22Rv1 (cell line): ENCODE data around the gene ABHD10.

Experiments used
- H3K27ac ChIP-seq: fragments of 450-650 bp; 2 replicates; pipeline ENCODE4 v1.5.1; 2017
- ZFX ChIP-seq: fragments of 450-650 bp; IDR thresholded peaks from 2 replicates; pipeline ENCODE4 v1.6.1; 2017; ENCODE audit warnings: antibody characterized with exemption, borderline replicate concordance
- TF ChIP-seq, protein P1 (sequence below): fragments of 450-650 bp; IDR thresholded peaks from 2 replicates; pipeline ENCODE4 v1.5.1; 2017; ENCODE audit warnings: mild to moderate bottlenecking

Gene ABHD10

DNA sequence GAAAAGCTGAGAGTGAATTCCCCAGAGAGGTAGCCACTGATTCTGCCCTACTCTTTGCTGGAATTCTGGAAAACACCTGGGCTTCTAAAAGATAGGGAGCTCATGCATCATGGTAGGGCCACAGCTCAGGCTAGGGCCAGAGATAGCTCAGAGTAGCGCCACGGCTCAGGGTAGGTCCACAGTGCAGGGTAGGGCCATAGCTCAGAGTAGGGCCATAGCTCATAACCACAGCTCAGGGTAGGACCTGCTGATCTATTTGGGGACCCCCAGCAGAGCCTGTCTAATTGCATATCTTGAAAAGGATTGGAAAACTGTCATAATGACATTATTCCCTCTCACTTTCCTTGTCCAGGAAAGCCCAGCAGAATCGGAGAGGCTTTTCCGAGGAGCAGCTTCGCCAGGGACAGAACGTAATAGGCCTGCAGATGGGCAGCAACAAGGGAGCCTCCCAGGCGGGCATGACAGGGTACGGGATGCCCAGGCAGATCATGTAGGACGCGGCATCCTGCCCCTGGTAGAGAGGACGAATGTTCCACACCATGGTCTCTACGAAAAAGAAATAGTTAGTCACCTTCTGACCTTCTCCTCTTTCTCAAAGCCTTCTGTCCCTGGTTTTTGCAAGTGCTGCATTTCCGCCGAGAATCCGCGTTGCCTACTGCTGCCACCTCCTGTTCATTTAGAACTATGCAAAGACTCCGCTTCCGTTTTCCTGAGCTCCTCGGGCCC, 34.4 kb downstream of the ABHD10 start:
- no peak overlapping the region for H3K27ac ChIP-seq
- no peak for TF ChIP-seq ZFX
- TF ChIP-seq, protein P1, sequence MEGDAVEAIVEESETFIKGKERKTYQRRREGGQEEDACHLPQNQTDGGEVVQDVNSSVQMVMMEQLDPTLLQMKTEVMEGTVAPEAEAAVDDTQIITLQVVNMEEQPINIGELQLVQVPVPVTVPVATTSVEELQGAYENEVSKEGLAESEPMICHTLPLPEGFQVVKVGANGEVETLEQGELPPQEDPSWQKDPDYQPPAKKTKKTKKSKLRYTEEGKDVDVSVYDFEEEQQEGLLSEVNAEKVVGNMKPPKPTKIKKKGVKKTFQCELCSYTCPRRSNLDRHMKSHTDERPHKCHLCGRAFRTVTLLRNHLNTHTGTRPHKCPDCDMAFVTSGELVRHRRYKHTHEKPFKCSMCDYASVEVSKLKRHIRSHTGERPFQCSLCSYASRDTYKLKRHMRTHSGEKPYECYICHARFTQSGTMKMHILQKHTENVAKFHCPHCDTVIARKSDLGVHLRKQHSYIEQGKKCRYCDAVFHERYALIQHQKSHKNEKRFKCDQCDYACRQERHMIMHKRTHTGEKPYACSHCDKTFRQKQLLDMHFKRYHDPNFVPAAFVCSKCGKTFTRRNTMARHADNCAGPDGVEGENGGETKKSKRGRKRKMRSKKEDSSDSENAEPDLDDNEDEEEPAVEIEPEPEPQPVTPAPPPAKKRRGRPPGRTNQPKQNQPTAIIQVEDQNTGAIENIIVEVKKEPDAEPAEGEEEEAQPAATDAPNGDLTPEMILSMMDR, result peak; percentile 77

DNA sequence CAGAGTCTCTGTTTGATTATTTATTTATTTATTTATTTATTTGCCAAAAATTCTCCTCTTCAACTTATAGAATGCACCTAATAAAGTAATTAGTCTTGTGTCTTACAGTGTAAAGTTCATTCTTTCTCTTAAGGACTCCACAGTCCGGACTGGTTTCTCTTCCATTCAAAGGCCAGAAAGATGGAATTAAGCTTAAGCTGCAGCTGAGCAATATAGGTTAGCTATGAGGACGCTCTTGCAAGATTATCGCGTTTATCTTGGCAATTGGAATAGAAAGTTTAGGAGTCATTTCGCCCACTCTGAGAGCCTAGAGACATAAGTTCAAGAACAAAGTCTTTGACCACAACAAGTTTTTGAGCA, 34.9 kb downstream of the ABHD10 start:
- TF ChIP-seq, protein P1, result peak; percentile 43
- TF ChIP-seq ZFX, result no peak
- H3K27ac ChIP-seq, result no peak overlapping the region

DNA sequence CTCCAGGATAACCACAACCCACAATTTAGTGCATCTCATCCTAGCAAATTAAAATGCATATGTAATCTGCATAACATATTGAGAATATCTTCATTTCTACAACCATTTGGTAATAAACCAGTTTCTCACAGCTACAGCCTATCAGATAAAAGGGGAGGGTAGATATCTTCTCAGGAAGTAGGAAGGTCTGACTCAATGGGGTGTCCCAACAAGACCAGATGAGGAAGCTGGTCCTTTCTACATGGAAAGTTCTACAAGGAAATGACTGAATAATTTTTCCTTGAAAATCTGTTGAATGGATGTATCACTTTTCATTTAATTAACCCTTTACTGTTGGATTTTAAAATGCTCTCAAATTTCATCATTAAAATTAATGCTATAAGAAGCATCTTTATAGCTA, 38.3 kb downstream of the ABHD10 start:
- TF ChIP-seq, protein P1, result no peak
- H3K27ac ChIP-seq, result no peak overlapping the region

DNA sequence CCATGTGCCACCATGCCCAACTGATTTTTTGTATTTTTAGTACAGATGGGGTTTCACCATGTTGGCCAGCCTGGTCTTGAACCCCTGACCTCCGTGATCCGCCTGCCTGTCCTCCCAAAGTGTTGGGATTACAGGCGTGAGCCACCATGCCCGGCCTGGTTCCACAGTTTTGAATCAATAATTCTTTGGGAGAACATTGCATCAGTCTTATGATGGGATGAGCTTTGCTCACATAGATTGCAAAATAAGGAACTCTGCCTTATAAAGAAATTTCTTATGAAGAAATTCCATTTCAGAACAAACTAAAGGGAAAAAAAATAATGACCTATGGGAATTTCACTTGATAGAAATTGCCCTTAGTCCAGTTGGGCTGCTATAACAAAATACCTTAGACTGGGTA, 39.9 kb downstream of the ABHD10 start:
- no peak for TF ChIP-seq ZFX
- TF ChIP-seq, protein P1, result no peak
- no peak overlapping the region for H3K27ac ChIP-seq

DNA sequence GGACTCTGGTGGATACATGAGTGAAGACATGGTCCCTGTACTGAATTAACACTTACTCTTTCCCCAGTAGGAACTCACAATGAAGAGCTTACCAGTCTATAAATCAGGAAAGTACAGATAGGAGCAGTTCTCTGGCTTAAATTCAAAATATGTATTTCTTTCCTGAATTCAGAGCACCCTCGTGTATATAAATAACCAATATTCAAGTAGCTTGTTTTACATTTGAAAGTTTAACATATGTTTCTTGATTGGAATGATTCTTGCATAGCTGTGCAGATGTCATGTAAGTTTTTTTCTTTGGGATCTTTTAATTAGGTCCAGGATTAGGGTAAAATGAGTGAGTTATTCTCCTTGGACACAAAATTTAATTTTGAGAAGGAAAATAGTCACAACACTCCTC, 40.9 kb downstream of the ABHD10 start:
- TF ChIP-seq, protein P1, result no peak
- no peak for TF ChIP-seq ZFX
- H3K27ac ChIP-seq, result no peak overlapping the region

DNA sequence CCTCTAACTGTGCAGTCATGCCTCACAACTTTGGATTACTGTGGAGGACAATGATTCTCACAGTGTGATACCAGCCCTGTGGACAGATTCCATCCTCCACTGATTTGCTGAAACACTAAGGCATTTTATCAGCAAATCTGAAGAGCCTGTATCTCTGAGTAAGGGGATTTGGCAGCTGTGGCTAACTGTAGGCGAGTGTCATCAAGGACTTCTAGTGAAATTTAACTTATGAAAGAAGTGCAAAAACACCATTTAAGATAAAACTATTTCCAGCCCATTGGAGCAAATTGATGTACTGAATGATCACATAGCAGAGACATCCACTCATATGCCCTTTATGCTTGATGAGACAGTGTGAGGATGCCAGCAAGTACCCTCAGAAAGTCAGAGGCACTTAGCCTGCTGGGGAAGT, 41.9 kb downstream of the ABHD10 start:
- no peak overlapping the region for H3K27ac ChIP-seq
- TF ChIP-seq, protein P1, result no peak
- no peak for TF ChIP-seq ZFX

DNA sequence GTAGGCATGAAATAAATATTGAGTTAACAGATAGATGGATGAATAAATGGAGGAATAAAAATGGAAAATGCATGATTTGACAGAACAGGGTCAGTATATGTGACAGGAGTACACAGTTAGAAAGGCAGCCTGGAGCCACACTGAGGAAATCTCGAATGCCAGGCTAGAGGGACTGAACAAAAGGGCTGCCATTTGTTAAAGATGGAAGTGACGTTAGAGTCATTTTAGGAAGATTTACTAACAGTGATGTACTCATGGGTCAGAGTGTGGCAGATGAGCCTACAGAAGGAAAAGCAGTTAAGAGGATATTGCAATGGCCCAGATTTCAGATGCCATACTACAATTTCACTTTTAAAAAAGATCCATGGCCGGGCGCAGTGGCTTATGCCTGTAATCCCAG, 48.3 kb downstream of the ABHD10 start:
- no peak overlapping the region for H3K27ac ChIP-seq
- TF ChIP-seq, protein P1, result no peak
- TF ChIP-seq ZFX, result no peak
